ENCODE results near the gene DPH7. TPM values are rescaled to one million over a fixed set of nuclear protein-coding genes. Genes with fewer than 3 reads are reported as not detected.
"Not testable (repeated sequence)": the region's sequence is repeated elsewhere in the genome, so short reads cannot be mapped to it uniquely, and the experiment has no call there.

The DPH7 gene
- total RNA-seq, 1 donor from 2014 or later: 28.4 TPM

GRCh38 chr9:137535120-137535428 lies 43.7 kb downstream of the DPH7 start:
- no peaks in the 10 kb centered on the region for H3K27me3 ChIP-seq (ENCODE audit: low read depth)
- intact Hi-C loops (cut with DNase I): no loop called here
- ATAC-seq: no peak
- no peak overlapping the region for H3K4me3 ChIP-seq
- DNase-seq: no peak
- peak; percentile 1 for TF ChIP-seq CTCF (IDR thresholded peaks at IDR 0.05)
- H3K27ac ChIP-seq: no peak overlapping the region
- H3K36me3 ChIP-seq: peaks cover 4% of the 10 kb centered on the region
- peaks cover 12% of the 10 kb centered on the region for H3K4me1 ChIP-seq
- no peaks in the 10 kb centered on the region for H3K9me3 ChIP-seq

DNA sequence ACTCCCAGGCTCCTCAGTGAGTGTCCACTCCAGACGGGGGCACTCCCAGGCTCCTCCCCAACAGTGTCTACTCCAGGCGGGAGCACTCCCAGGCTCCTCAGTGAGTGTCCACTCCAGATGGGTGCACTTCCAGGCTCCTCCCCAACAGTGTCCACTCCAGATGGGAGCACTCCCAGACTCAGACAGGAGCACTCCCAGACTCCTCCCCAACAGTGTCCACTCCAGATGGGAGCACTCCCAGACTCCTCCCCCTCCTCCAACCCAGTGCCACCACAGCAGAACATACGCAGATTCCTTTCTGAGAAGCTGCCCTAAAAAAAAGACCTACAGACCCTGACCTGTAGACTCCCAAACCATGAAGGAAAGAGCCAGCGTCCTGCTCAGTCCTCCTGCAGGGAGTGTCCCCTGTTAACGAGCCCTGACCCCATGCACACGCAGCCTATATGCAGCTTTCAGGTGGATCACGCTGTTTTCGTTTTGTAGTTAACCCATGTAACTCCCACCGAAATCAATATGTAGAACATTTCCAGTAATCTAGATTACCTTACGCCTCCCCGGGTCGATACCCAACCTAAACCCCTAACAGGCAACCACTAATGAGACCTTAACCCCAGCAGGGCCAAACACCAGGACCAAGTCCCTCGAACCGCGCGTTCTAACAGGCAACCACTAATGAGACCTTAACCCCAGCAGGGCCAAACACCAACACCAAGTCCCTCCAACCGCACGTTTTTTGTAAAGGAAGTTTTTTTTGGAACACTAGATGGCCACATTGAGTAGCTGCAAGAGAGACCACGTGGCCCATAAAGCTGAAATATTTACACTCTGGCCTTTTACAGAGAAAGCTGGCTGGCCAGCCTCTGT lies 44.2 kb downstream of the DPH7 start:
- no peaks in the 10 kb centered on the region for H3K36me3 ChIP-seq
- no peak overlapping the region for H3K4me3 ChIP-seq
- no peak overlapping the region for H3K27ac ChIP-seq
- peaks cover 12% of the 10 kb centered on the region for H3K4me1 ChIP-seq
- intact Hi-C loops (cut with DNase I): no loop called here
- H3K9me3 ChIP-seq: no peaks in the 10 kb centered on the region
- DNase-seq: peak; percentile 62
- ATAC-seq: peak; percentile 92 to 95
- TF ChIP-seq CTCF (IDR thresholded peaks at IDR 0.05): peak; percentile 64
- no peaks in the 10 kb centered on the region for H3K27me3 ChIP-seq (ENCODE audit: low read depth)

DNA sequence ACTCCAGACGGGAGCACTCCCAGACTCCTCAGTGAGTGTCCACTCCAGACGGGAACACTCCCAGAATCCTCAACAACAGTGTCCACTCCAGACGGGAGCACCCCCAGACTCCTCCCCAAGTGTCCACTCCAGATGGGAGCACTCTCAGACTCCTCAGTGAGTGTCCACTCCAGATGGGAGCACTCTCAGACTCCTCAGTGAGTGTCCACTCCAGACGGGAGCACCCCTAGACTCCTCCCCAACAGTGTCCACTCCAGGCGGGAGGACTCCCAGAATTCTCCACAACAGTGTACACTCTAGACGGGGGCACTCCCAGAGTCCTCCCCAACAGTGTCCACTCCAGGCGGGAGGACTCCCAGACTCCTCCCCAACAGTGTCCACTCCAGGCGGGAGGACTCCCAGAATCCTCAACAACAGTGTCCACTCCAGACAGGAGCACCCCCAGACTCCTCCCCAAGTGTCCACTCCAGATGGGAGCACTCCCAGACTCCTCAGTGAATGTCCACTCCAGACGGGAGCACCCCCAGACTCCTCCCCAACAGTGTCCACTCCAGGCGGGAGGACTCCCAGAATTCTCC lies 45.7 kb downstream of the DPH7 start:
- DNase-seq; H3K27me3 ChIP-seq (ENCODE audit: low read depth); H3K36me3 ChIP-seq; H3K27ac ChIP-seq; intact Hi-C loops (cut with DNase I); H3K4me3 ChIP-seq; H3K9me3 ChIP-seq; ATAC-seq: not testable (repeated sequence)
- peaks cover 12% of the 10 kb centered on the region for H3K4me1 ChIP-seq

GRCh38 chr9:137531099-137531765 lies 47.5 kb downstream of the DPH7 start:
- ATAC-seq (no peak), DNase-seq (no peak)
- Histone ChIP-seq H3K4me3 (no peak overlapping the region), H3K9me3 (no peaks in the 10 kb centered on the region), H3K4me1 (peaks cover 12% of the 10 kb centered on the region), H3K27me3 (ENCODE audit: low read depth) (no peaks in the 10 kb centered on the region), H3K36me3 (no peaks in the 10 kb centered on the region), H3K27ac (no peak overlapping the region)
- TF ChIP-seq CTCF (IDR thresholded peaks at IDR 0.05): no peak
- intact Hi-C loops (cut with DNase I): no loop called here

- Histone ChIP-seq H3K4me1 (peaks cover 10% of the 10 kb centered on the region), H3K27ac (no peak overlapping the region), H3K36me3 (no peaks in the 10 kb centered on the region), H3K4me3 (no peak overlapping the region), H3K9me3 (no peaks in the 10 kb centered on the region), H3K27me3 (ENCODE audit: low read depth) (no peaks in the 10 kb centered on the region)
- intact Hi-C loops (cut with DNase I): no loop called here
- ATAC-seq (no peak), DNase-seq (no peak)
- no peak for TF ChIP-seq CTCF (IDR thresholded peaks at IDR 0.05)
Observed at GRCh38 chr9:137530331-137530730, 48.4 kb downstream of the DPH7 start.

GRCh38 chr9:137524981-137525317 lies 53.8 kb downstream of the DPH7 start:
- no peak for TF ChIP-seq CTCF (IDR thresholded peaks at IDR 0.05)
- H3K27ac ChIP-seq: no peak overlapping the region
- H3K27me3 ChIP-seq (ENCODE audit: low read depth): no peaks in the 10 kb centered on the region
- H3K4me1 ChIP-seq: no peaks in the 10 kb centered on the region
- H3K9me3 ChIP-seq: no peaks in the 10 kb centered on the region
- intact Hi-C loops (cut with DNase I): no loop called here
- no peak overlapping the region for H3K4me3 ChIP-seq
- peaks cover 3% of the 10 kb centered on the region for H3K36me3 ChIP-seq
- ATAC-seq (no peak), DNase-seq (no peak)
